RWPE2 (cell line): ENCODE measurements around the gene STK39.

ENCODE experiments used
- ATAC-seq: fragments of 200-7000 bp; cut with Tn5 transposase; 3 replicates; pipeline ENCODE4 v1.9.1; 2021; ENCODE audit warnings: low read depth
- DNase-seq: peaks from one replicate; pipeline ENCODE4 v3.0.0-alpha.2; 2020; ENCODE audit warnings: low spot score
- H3K27ac ChIP-seq: fragments of 450-650 bp; 2 replicates; pipeline ENCODE4 v1.5.1; 2017; ENCODE audit warnings: mild to moderate bottlenecking; ENCODE audit not compliant: poor library complexity, severe bottlenecking
- H3K27me3 ChIP-seq: fragments of 250-450 bp; sonication (Bioruptor Pico); 2 replicates; pipeline ENCODE4 v1.5.1; 2021; ENCODE audit warnings: mild to moderate bottlenecking, moderate library complexity; ENCODE audit not compliant: insufficient read depth, poor library complexity, severe bottlenecking
- H3K36me3 ChIP-seq: fragments of 250-450 bp; sonication (Bioruptor Pico); 2 replicates; pipeline ENCODE4 v1.5.1; 2020; ENCODE audit warnings: low read depth, mild to moderate bottlenecking, moderate library complexity
- H3K4me1 ChIP-seq: fragments of 250-450 bp; sonication (Bioruptor Pico); 2 replicates; pipeline ENCODE4 v1.5.1; 2021; ENCODE audit warnings: mild to moderate bottlenecking, moderate library complexity; ENCODE audit not compliant: insufficient read depth, poor library complexity, severe bottlenecking
- H3K4me3 ChIP-seq: fragments of 250-450 bp; sonication (Bioruptor Pico); 2 replicates; pipeline ENCODE4 v1.5.1; 2021; ENCODE audit warnings: mild to moderate bottlenecking, moderate library complexity; ENCODE audit not compliant: severe bottlenecking
- H3K9me3 ChIP-seq: fragments of 250-450 bp; sonication (Bioruptor Pico); 2 replicates; pipeline ENCODE4 v1.5.1; 2021; ENCODE audit warnings: mild to moderate bottlenecking, moderate library complexity; ENCODE audit not compliant: severe bottlenecking
- CTCF ChIP-seq: fragments of 450-650 bp; IDR thresholded peaks from one replicate; pipeline ENCODE4 v1.5.1; 2017; ENCODE audit warnings: mild to moderate bottlenecking, moderate library complexity; ENCODE audit not compliant: poor library complexity, severe bottlenecking

Gene STK39

GRCh38 chr2:167932123-167932693, 315.2 kb downstream of the STK39 start:
- Histone ChIP-seq H3K36me3 (no peaks in the 10 kb centered on the region), H3K9me3 (no peaks in the 10 kb centered on the region), H3K27ac (no peak overlapping the region), H3K4me1 (no peaks in the 10 kb centered on the region), H3K4me3 (no peak overlapping the region), H3K27me3 (no peaks in the 10 kb centered on the region)
- TF ChIP-seq CTCF: no peak
- no peak for ATAC-seq
- DNase-seq: no peak

GRCh38 chr2:167929484-167929883, 317.9 kb downstream of the STK39 start:
- no peaks in the 10 kb centered on the region for H3K36me3 ChIP-seq
- no peaks in the 10 kb centered on the region for H3K9me3 ChIP-seq
- no peak for TF ChIP-seq CTCF
- H3K27ac ChIP-seq: no peak overlapping the region
- H3K4me1 ChIP-seq: no peaks in the 10 kb centered on the region
- DNase-seq (no peak), ATAC-seq (no peak)
- no peaks in the 10 kb centered on the region for H3K27me3 ChIP-seq
- no peak overlapping the region for H3K4me3 ChIP-seq

- DNase-seq (no peak), ATAC-seq (no peak)
- no peaks in the 10 kb centered on the region for H3K36me3 ChIP-seq
- H3K27ac ChIP-seq: no peak overlapping the region
- no peaks in the 10 kb centered on the region for H3K9me3 ChIP-seq
- H3K27me3 ChIP-seq: no peaks in the 10 kb centered on the region
- TF ChIP-seq CTCF: no peak
- H3K4me1 ChIP-seq: no peaks in the 10 kb centered on the region
- H3K4me3 ChIP-seq: no peak overlapping the region
These were observed 319.0 kb downstream of the STK39 start for GRCh38 chr2:167928434-167928833.

GRCh38 chr2:167925758-167926157, 321.6 kb downstream of the STK39 start:
- ATAC-seq: no peak
- H3K27me3 ChIP-seq: no peaks in the 10 kb centered on the region
- H3K4me1 ChIP-seq: no peaks in the 10 kb centered on the region
- TF ChIP-seq CTCF: no peak
- DNase-seq: no peak
- no peak overlapping the region for H3K4me3 ChIP-seq
- no peaks in the 10 kb centered on the region for H3K9me3 ChIP-seq
- H3K36me3 ChIP-seq: no peaks in the 10 kb centered on the region
- H3K27ac ChIP-seq: no peak overlapping the region

- no peaks in the 10 kb centered on the region for H3K4me1 ChIP-seq
- no peak overlapping the region for H3K4me3 ChIP-seq
- H3K36me3 ChIP-seq: no peaks in the 10 kb centered on the region
- H3K27ac ChIP-seq: no peak overlapping the region
- TF ChIP-seq CTCF: no peak
- DNase-seq (no peak), ATAC-seq (peak; percentile 36; the same call in 1 of the 3 replicates)
- no peaks in the 10 kb centered on the region for H3K27me3 ChIP-seq
- no peaks in the 10 kb centered on the region for H3K9me3 ChIP-seq
These were observed 322.8 kb downstream of the STK39 start for GRCh38 chr2:167924556-167924955.
